MCF 10A (cell line): Measurements from ENCODE around the gene TRAPPC3. TPM values are rescaled to one million over a fixed set of nuclear protein-coding genes. Genes with fewer than 3 reads are reported as not detected.

Source experiments
- BruUV-seq: library from RNA; stranded (reverse); fragments of 400-500 nt; replicated peaks from 2 replicates; lab custom pipeline; 2021; lab: Mats Ljungman, UMichigan
- CTCF ChIA-PET: fragments of 300-600 bp; sonication (Branson Sonifier 250); formaldehyde crosslinking; extraction: SDS; loops from one replicate; lab custom pipeline; 2021; ENCODE audit warnings: antibody characterized with exemption, inconsistent platforms; lab: Yijun Ruan, JAX
- POLR2A ChIA-PET: fragments of 300-600, 350-650 bp; sonication (Branson Sonifier 250); formaldehyde crosslinking; extraction: SDS; loops from one replicate; lab custom pipeline; 2020; ENCODE audit warnings: antibody characterized with exemption, inconsistent platforms; lab: Yijun Ruan, JAX
- DNase-seq: peaks from one replicate; pipeline ENCODE4 v3.0.0-alpha.2; 2018; ENCODE audit not compliant: unreplicated experiment
- H3K27ac Mint-ChIP-seq: one replicate; pipeline ENCODE4 v1.8.0; 2022; ENCODE audit warnings: mild to moderate bottlenecking, low read depth, mixed read lengths; ENCODE audit not compliant: unreplicated experiment
- H3K27me3 Mint-ChIP-seq: one replicate; pipeline ENCODE4 v1.8.0; 2022; ENCODE audit warnings: mixed read lengths; ENCODE audit not compliant: insufficient read depth, unreplicated experiment
- H3K36me3 Mint-ChIP-seq: one replicate; pipeline ENCODE4 v1.8.0; 2022; ENCODE audit warnings: mild to moderate bottlenecking, moderate library complexity, mixed read lengths; ENCODE audit not compliant: insufficient read depth, unreplicated experiment
- H3K4me1 Mint-ChIP-seq: one replicate; pipeline ENCODE4 v1.8.0; 2022; ENCODE audit warnings: mixed read lengths; ENCODE audit not compliant: insufficient read depth, unreplicated experiment
- H3K4me3 Mint-ChIP-seq: one replicate; pipeline ENCODE4 v1.8.0; 2022; ENCODE audit warnings: mild to moderate bottlenecking, moderate library complexity, mixed read lengths; ENCODE audit not compliant: unreplicated experiment
- H3K9me3 Mint-ChIP-seq: one replicate; pipeline ENCODE4 v1.8.0; 2022; ENCODE audit warnings: mixed read lengths; ENCODE audit not compliant: unreplicated experiment
- intact Hi-C: fragments of 100-400 bp; cut with micrococcal nuclease; formaldehyde crosslinking; loops from 2 replicates; pipeline ENCODE4 v1.14.1; 2022
- total RNA-seq: library from RNA; stranded (reverse); gene quantifications from 2 replicates; pipeline ENCODE4 v1.2.3, GENCODE V29; 2022
- TF ChIP-seq, protein P1 (sequence below): fragments of 200-600 bp; IDR thresholded peaks from one replicate; pipeline ENCODE4 v1.8.0; 2022; ENCODE audit warnings: antibody characterized with exemption, mild to moderate bottlenecking; ENCODE audit not compliant: unreplicated experiment

TRAPPC3 gene
- total RNA-seq, 1 experiment from 2014 or later: 72.8 TPM

DNA sequence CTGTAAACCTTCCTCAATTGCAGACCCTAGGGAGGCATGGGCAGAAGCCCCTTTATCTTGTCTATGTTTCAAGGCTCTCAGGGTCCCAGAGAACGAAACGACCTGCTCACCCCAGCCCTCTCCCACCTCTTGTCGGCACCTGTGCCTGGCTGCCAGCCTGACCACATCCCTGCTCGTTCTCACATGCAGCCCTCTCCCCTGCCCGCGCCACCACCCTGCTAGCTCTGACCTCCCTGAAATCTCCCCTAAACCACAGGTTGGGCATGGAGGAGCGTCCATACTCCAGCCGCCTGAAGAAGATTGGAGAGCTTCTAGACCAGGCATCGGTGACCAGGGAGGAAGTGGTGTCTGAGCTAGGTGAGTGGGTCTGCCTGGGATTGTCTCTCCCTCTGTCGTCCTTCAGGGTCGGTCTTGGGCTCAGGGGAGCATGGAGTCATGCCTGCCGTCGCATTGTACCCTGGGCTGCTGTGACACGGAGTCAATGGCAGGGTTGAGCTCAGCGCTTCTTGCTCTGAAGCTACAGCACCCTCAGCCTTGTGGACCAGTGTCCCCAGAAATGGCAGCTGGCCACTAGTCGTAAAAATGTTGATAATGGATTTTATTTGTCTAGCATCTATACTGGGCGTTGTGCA, 57.0 kb downstream of the TRAPPC3 start:
- H3K27me3 Mint-ChIP-seq: no peaks in the 10 kb centered on the region
- intact Hi-C loops: no loop called here
- H3K4me1 Mint-ChIP-seq: no peaks in the 10 kb centered on the region
- ChIA-PET POLR2A (no interaction called here), CTCF (interaction anchor here (0.6 to 1.3 kb wide), 5 partner anchors 8 to 208 kb away, joined by 3 to 5 read pairs (median 4); partner anchors contain the start of gene TRAPPC3)
- BruUV-seq: no TSS peak
- no peak overlapping the region for H3K27ac Mint-ChIP-seq
- H3K36me3 Mint-ChIP-seq: peaks cover 24% of the 10 kb centered on the region
- DNase-seq: no peak
- TF ChIP-seq, protein P1, sequence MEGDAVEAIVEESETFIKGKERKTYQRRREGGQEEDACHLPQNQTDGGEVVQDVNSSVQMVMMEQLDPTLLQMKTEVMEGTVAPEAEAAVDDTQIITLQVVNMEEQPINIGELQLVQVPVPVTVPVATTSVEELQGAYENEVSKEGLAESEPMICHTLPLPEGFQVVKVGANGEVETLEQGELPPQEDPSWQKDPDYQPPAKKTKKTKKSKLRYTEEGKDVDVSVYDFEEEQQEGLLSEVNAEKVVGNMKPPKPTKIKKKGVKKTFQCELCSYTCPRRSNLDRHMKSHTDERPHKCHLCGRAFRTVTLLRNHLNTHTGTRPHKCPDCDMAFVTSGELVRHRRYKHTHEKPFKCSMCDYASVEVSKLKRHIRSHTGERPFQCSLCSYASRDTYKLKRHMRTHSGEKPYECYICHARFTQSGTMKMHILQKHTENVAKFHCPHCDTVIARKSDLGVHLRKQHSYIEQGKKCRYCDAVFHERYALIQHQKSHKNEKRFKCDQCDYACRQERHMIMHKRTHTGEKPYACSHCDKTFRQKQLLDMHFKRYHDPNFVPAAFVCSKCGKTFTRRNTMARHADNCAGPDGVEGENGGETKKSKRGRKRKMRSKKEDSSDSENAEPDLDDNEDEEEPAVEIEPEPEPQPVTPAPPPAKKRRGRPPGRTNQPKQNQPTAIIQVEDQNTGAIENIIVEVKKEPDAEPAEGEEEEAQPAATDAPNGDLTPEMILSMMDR: no peak
- no peak overlapping the region for H3K4me3 Mint-ChIP-seq
- no peaks in the 10 kb centered on the region for H3K9me3 Mint-ChIP-seq

DNA sequence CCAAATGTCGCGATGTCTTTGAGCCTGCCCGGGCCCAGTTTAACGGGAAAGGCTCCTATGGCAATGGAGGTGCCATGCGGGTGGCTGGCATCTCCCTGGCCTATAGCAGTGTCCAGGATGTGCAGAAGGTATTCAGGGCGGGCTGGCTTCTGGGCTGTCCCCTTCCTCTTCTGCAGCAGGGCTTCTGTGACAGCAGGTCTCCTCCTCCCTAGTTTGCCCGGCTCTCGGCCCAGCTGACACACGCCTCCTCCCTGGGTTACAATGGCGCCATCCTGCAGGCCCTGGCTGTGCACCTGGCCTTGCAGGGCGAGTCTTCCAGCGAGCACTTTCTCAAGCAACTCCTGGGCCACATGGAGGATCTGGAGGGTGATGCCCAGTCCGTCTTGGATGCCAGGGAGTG, 57.6 kb downstream of the TRAPPC3 start:
- TF ChIP-seq, protein P1: no peak
- intact Hi-C loops: no loop called here
- H3K36me3 Mint-ChIP-seq: peaks cover 24% of the 10 kb centered on the region
- BruUV-seq: no TSS peak
- no peak for DNase-seq
- ChIA-PET CTCF (interaction anchor here (0.6 to 2.1 kb wide), 4 partner anchors 8 to 43 kb away, joined by 3 to 8 read pairs (median 4); no protein-coding TSS in a partner anchor), POLR2A (interaction anchor here (0.7 kb wide), 1 partner anchor 275 kb away, joined by 5 read pairs; no protein-coding TSS in a partner anchor)
- no peaks in the 10 kb centered on the region for H3K9me3 Mint-ChIP-seq
- H3K27ac Mint-ChIP-seq: no peak overlapping the region
- H3K27me3 Mint-ChIP-seq: no peaks in the 10 kb centered on the region
- H3K4me1 Mint-ChIP-seq: no peaks in the 10 kb centered on the region
- H3K4me3 Mint-ChIP-seq: no peak overlapping the region

DNA sequence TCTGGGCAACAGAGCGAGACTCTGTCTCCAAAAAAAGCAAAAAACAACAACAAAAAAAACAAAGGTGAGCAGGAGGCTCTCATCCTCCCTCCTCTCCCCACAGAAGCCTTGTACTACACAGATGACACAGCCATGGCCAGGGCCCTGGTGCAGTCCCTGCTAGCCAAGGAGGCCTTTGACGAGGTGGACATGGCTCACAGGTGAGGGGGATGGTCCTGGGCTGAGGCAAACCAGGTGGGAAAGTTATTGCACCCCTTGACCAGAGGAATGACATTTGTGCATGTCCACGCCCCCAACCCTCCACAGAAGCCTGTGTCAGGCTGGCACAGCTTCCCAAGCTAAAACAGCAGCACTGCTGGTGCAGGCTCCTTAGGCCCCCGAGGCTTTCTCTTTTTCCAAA, 58.1 kb downstream of the TRAPPC3 start:
- BruUV-seq: no TSS peak
- Mint-ChIP-seq H3K27ac (no peak overlapping the region), H3K4me3 (no peak overlapping the region), H3K27me3 (no peaks in the 10 kb centered on the region), H3K36me3 (peaks cover 24% of the 10 kb centered on the region), H3K9me3 (no peaks in the 10 kb centered on the region), H3K4me1 (no peaks in the 10 kb centered on the region)
- intact Hi-C loops: no loop called here
- DNase-seq: no peak
- CTCF ChIA-PET: interaction anchor here (1.3 to 2.1 kb wide), 2 partner anchors 9 to 154 kb away, joined by 7 to 8 read pairs; no protein-coding TSS in a partner anchor
- POLR2A ChIA-PET: interaction anchor here (0.7 kb wide), 1 partner anchor 275 kb away, joined by 5 read pairs; no protein-coding TSS in a partner anchor
- TF ChIP-seq, protein P1: no peak

DNA sequence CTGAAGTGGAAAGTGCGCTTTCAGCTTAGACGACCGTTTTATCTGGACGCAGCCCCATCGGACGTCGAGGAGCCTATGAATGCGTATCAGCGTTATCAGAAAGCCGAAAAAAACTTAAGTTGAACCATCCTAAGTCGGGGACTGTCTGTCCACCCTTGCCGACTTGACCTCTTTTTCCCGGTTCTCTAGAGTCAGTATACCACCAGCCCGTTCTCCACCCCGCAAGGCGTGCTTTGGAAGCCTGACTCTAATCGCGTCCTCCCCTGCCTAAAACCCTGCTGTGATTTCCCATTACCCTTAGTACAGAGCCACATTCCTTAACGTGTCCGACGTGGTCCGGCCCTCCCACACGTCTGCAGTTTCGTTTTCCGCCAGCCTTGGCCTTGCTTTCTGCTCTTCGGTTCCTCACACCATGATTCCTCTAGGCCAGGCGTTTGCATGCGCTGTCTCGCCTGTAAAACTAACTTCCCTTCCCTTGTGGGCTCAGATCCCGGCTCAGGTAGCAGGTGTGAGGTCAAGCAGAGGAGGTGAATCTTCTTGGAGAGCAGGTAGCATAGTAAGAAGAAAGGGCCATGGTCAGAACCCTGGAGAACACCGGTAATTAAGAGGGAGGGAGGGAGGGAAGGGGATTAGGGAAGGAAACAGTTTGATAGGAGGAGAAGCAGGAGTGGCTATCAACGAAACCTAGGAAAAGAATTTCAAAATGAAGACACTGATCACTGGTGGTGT, 59.7 kb downstream of the TRAPPC3 start:
- no peaks in the 10 kb centered on the region for H3K27me3 Mint-ChIP-seq
- intact Hi-C loops: loop anchor here (2.0 kb wide), 1 partner anchor 159 kb away; the partner anchor contains the start of gene AGO3
- H3K27ac Mint-ChIP-seq: peak overlapping the region; percentile 82
- peaks cover 24% of the 10 kb centered on the region for H3K36me3 Mint-ChIP-seq
- H3K4me3 Mint-ChIP-seq: peak overlapping the region; percentile 75
- H3K9me3 Mint-ChIP-seq: no peaks in the 10 kb centered on the region
- ChIA-PET CTCF (interaction anchor here (0.6 to 2.1 kb wide), 4 partner anchors 10 to 377 kb away, joined by 4 to 8 read pairs (median 6); no protein-coding TSS in a partner anchor), POLR2A (interaction anchor here (0.6 to 1.6 kb wide), 7 partner anchors 55 to 280 kb away, joined by 3 to 6 read pairs (median 4); partner anchors contain the start of gene TRAPPC3)
- peak; percentile 30 for DNase-seq
- BruUV-seq: TSS peak; percentile 70
- TF ChIP-seq, protein P1: no peak
- no peaks in the 10 kb centered on the region for H3K4me1 Mint-ChIP-seq
